GM12878 (cell line): ENCODE data around the gene RHBDD1. TPM values are rescaled to one million over a fixed set of nuclear protein-coding genes. Genes with fewer than 3 reads are reported as not detected.

Source experiments
- ATAC-seq: fragments of 200-7000 bp; cut with Tn5 transposase; 3 replicates; pipeline ENCODE4 v1.9.1; 2020; ENCODE audit warnings: mild to moderate bottlenecking, moderate library complexity
- BruUV-seq: library from RNA; stranded (reverse); fragments of 400-500 nt; replicated peaks from 2 replicates; lab custom pipeline; 2021; lab: Mats Ljungman, UMichigan
- CTCF ChIA-PET: fragments of 300-600 bp; sonication (Branson Sonifier 250); formaldehyde crosslinking; extraction: SDS; loops from one replicate; lab custom pipeline; 2021; ENCODE audit warnings: inconsistent platforms; lab: Yijun Ruan, JAX
- POLR2A ChIA-PET: fragments of 350-600 bp; formaldehyde crosslinking; extraction: SDS; loops from one replicate; lab custom pipeline; 2021; ENCODE audit warnings: inconsistent platforms; lab: Charles Lee
- RAD21 ChIA-PET: fragments of 300-600 bp; sonication (Branson Sonifier 250); formaldehyde crosslinking; loops from one replicate; lab custom pipeline; 2023; ENCODE audit warnings: antibody characterized with exemption; ENCODE audit not compliant: unreplicated experiment; lab: Charles Lee
- SMC1A ChIA-PET: fragments of 300-600 bp; sonication (Branson Sonifier 250); formaldehyde crosslinking; loops from one replicate; lab custom pipeline; 2023; ENCODE audit not compliant: unreplicated experiment, uncharacterized antibody; lab: Charles Lee
- DNase-seq: peaks from one replicate; pipeline ENCODE4 v3.0.0-alpha.2; 2011; ENCODE audit warnings: low read depth, low spot score
- FAIRE-seq: peaks from 3 replicates; lab custom pipeline; 2011; peaks lifted over from hg19 to GRCh38; lab: Jason Lieb, UNC
- H2AFZ ChIP-seq: 2 replicates; pipeline ENCODE4 v1.6.0; 2011; ENCODE audit warnings: low read depth, low read length, control low read depth; ENCODE audit not compliant: control insufficient read depth
- H3K27ac ChIP-seq: 2 replicates; pipeline ENCODE4 v1.5.1; 2011; ENCODE audit warnings: control low read depth; ENCODE audit not compliant: control insufficient read depth, insufficient read depth
- H3K27me3 ChIP-seq, 2 experiments: replicated peaks in 1 of 2; 2 replicates each; pipeline versions ENCODE4 v1.6.0 to v1.6.1; 2011; ENCODE audit warnings: low read length in 1 of 2; ENCODE audit not compliant: control insufficient read depth in 2 of 2, insufficient read depth in 2 of 2
- H3K36me3 ChIP-seq, 2 experiments: 2 replicates each; pipeline ENCODE4 v1.5.1; 2011; ENCODE audit warnings: low read length in 1 of 2; ENCODE audit not compliant: control insufficient read depth in 2 of 2, insufficient read depth in 2 of 2
- H3K4me1 ChIP-seq: 2 replicates; pipeline ENCODE4 v1.6.1; 2011; ENCODE audit warnings: mild to moderate bottlenecking, low read length, moderate library complexity, mixed read lengths; ENCODE audit not compliant: control insufficient read depth, insufficient read depth
- H3K4me2 ChIP-seq: 2 replicates; pipeline ENCODE4 v1.6.0; 2011; ENCODE audit warnings: control low read depth; ENCODE audit not compliant: control insufficient read depth, insufficient read depth
- H3K4me3 ChIP-seq: fragments of 200-600 bp; sonication (generic); 2 replicates; pipeline ENCODE4 v1.5.1; 2016
- H3K79me2 ChIP-seq: 2 replicates; pipeline ENCODE4 v1.6.0; 2011; ENCODE audit warnings: low read length; ENCODE audit not compliant: control insufficient read depth, insufficient read depth
- H3K9ac ChIP-seq: 2 replicates; pipeline ENCODE4 v1.8.0; 2011; ENCODE audit warnings: low read length, control low read depth, mixed read lengths; ENCODE audit not compliant: control insufficient read depth, insufficient read depth
- H3K9me3 ChIP-seq: replicated peaks from 3 replicates; pipeline ENCODE4 v1.5.1; 2011; ENCODE audit warnings: mild to moderate bottlenecking, low read length; ENCODE audit not compliant: control insufficient read depth, insufficient read depth
- H4K20me1 ChIP-seq: 2 replicates; pipeline ENCODE4 v1.6.0; 2011; ENCODE audit not compliant: control insufficient read depth, insufficient read depth
- BACH1 ChIP-seq: fragments of 450-650 bp; IDR thresholded peaks from 2 replicates; pipeline ENCODE4 v1.6.1; 2017; ENCODE audit warnings: mild to moderate bottlenecking, borderline replicate concordance
- ETV6 ChIP-seq, 2 experiments: fragments of 450-650 bp in 1 of 2; IDR thresholded peaks in 1 of 2; conservative IDR thresholded peaks in 1 of 2; 2 replicates each; pipeline ENCODE4 v1.6.1; 2014; ENCODE audit warnings: antibody characterized with exemption in 1 of 2, borderline replicate concordance in 1 of 2, low read depth in 1 of 2, mild to moderate bottlenecking in 1 of 2, moderate library complexity in 1 of 2
- EZH2 ChIP-seq: IDR thresholded peaks from 2 replicates; pipeline ENCODE4 v1.6.1; 2012; ENCODE audit warnings: low read depth, mild to moderate bottlenecking, control low read depth, inconsistent platforms, low read length, borderline replicate concordance; ENCODE audit not compliant: control insufficient read depth
- FOXM1 ChIP-seq: IDR thresholded peaks from 2 replicates; pipeline ENCODE4 v1.6.1; 2012; ENCODE audit warnings: low read depth, mild to moderate bottlenecking, inconsistent platforms, low read length, moderate library complexity
- HCFC1 ChIP-seq: fragments of 150-350 bp; IDR thresholded peaks from 2 replicates; pipeline ENCODE4 v1.6.1; 2014; ENCODE audit warnings: low read length
- HDAC6 ChIP-seq: fragments of 200-600 bp; sonication (generic); IDR thresholded peaks from one replicate; pipeline ENCODE4 v1.8.0; 2017; ENCODE audit warnings: antibody characterized with exemption; ENCODE audit not compliant: unreplicated experiment
- HDGF ChIP-seq: fragments of 450-650 bp; IDR thresholded peaks from 2 replicates; pipeline ENCODE4 v1.6.1; 2016; ENCODE audit warnings: antibody characterized with exemption
- IRF3 ChIP-seq: fragments of 450-650 bp; IDR thresholded peaks from 2 replicates; pipeline ENCODE4 v1.6.1; 2014; ENCODE audit warnings: mild to moderate bottlenecking
- JUNB ChIP-seq: IDR thresholded peaks from 2 replicates; pipeline ENCODE4 v1.6.1; 2016; ENCODE audit warnings: antibody characterized with exemption, mild to moderate bottlenecking
- KLF5 ChIP-seq: fragments of 450-650 bp; IDR thresholded peaks from 2 replicates; pipeline ENCODE4 v1.6.1; 2014; ENCODE audit warnings: mild to moderate bottlenecking; ENCODE audit not compliant: partially characterized antibody
- MEF2A ChIP-seq: IDR thresholded peaks from 2 replicates; pipeline ENCODE4 v1.6.1; 2011; ENCODE audit warnings: low read depth, mild to moderate bottlenecking, low read length, moderate library complexity; ENCODE audit not compliant: insufficient read depth
- MTA2 ChIP-seq: fragments of 450-650 bp; IDR thresholded peaks from 2 replicates; pipeline ENCODE4 v1.6.1; 2016; ENCODE audit warnings: low read depth, mild to moderate bottlenecking, moderate library complexity
- MYB ChIP-seq: fragments of 150-350 bp; IDR thresholded peaks from 2 replicates; pipeline ENCODE4 v1.6.1; 2014; ENCODE audit warnings: mild to moderate bottlenecking, low read depth, low read length, borderline replicate concordance
- NFYB ChIP-seq: IDR thresholded peaks from 2 replicates; pipeline ENCODE4 v1.6.1; 2011; ENCODE audit warnings: low read depth, mild to moderate bottlenecking, low read length, improper control_type of control experiment, moderate library complexity; ENCODE audit not compliant: insufficient read depth
- NR2C2 ChIP-seq: IDR thresholded peaks from 2 replicates; pipeline ENCODE4 v1.6.1; 2011; ENCODE audit warnings: borderline replicate concordance, low read depth; ENCODE audit not compliant: control insufficient read depth, insufficient read length
- SREBF2 ChIP-seq: IDR thresholded peaks from 2 replicates; pipeline ENCODE4 v1.6.1; 2012; ENCODE audit warnings: mild to moderate bottlenecking, low read length
- YY1 ChIP-seq: IDR thresholded peaks from 2 replicates; pipeline ENCODE4 v1.6.1; 2011; ENCODE audit warnings: low read depth, mild to moderate bottlenecking, low read length
- ZNF622 ChIP-seq: fragments of 450-650 bp; IDR thresholded peaks from 2 replicates; pipeline ENCODE4 v1.6.1; 2017; ENCODE audit warnings: mild to moderate bottlenecking, inconsistent platforms
- WGBS: methylation state at CpG from one replicate; pipeline ENCODE4 v1.1.6; 2016; ENCODE audit warnings: low lambda C conversion rate; ENCODE audit not compliant: insufficient replicate concordance, insufficient coverage; ENCODE audit errors: missing lambda C conversion rate; 5-methylcytosine and 5-hydroxymethylcytosine counted together
- in situ Hi-C: fragments of 300-500 bp; cut with MboI; formaldehyde crosslinking; loops from 9 replicates; pipeline ENCODE4 v1.14.3; 2018; ENCODE audit warnings: mixed read lengths
- intact Hi-C: fragments of 100-400 bp; cut with micrococcal nuclease; formaldehyde crosslinking; loops from one replicate; pipeline ENCODE4 v1.14.2; 2022; ENCODE audit not compliant: unreplicated experiment
- polyA plus RNA-seq, 11 experiments: library from polyadenylated mRNA; depleted of rRNA in 4 of 11; unstranded in 6 of 11; stranded (reverse) in 5 of 11; fragments of >200 nt; fragmentation: Nextera tagmentation in 4 of 11; fragmentation: Illumina TruSeq in 1 of 11; extraction: Ambion mirVana in 4 of 11; extraction: Trizol in 1 of 11; gene quantifications; 1 replicate in 1 of 11; 2 replicates in 10 of 11; pipeline versions ENCODE4 v1.2.1 to v1.2.3, GENCODE V29; 2011 to 2016; ENCODE audit warnings: inconsistent platforms in 2 of 11, missing spikeins in 2 of 11, low read depth in 1 of 11
- total RNA-seq, 4 experiments: library from RNA; depleted of rRNA in 3 of 4; stranded (reverse); fragments of >200 nt in 3 of 4; fragmentation: Illumina TruSeq in 1 of 4; extraction: Trizol in 1 of 4; gene quantifications; 2 replicates each; pipeline versions ENCODE4 v1.2.1 to v1.2.3, GENCODE V29; 2013 to 2021
- TF ChIP-seq, protein P1 (sequence below): fragments of 450-650 bp; IDR thresholded peaks from 2 replicates; pipeline ENCODE4 v1.6.1; 2017; ENCODE audit warnings: borderline replicate concordance
- TF ChIP-seq, protein P2 (sequence below): IDR thresholded peaks from 2 replicates; pipeline ENCODE4 v1.6.1; 2011; ENCODE audit warnings: low read depth, low read length, improper control_type of control experiment, borderline replicate concordance

Gene RHBDD1
- total and polyA plus RNA-seq, 10 of the 15 experiments (the other 5 are each of a cell fraction or from before 2014, with no cell fraction given), result 7.1 to 36.4 (median 14.7) TPM

- TF ChIP-seq, protein P1, sequence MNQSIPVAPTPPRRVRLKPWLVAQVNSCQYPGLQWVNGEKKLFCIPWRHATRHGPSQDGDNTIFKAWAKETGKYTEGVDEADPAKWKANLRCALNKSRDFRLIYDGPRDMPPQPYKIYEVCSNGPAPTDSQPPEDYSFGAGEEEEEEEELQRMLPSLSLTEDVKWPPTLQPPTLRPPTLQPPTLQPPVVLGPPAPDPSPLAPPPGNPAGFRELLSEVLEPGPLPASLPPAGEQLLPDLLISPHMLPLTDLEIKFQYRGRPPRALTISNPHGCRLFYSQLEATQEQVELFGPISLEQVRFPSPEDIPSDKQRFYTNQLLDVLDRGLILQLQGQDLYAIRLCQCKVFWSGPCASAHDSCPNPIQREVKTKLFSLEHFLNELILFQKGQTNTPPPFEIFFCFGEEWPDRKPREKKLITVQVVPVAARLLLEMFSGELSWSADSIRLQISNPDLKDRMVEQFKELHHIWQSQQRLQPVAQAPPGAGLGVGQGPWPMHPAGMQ, result no peak
- TF ChIP-seq SREBF2 (no peak), IRF3 (no peak)
Observed at GRCh38 chr2:227020416-227020815, 184.6 kb downstream of the RHBDD1 start (continued).

GRCh38 chr2:227022608-227023007, 186.8 kb downstream of the RHBDD1 start:
- Histone ChIP-seq H3K79me2 (no peaks in the 10 kb centered on the region), H3K4me1 (no peaks in the 10 kb centered on the region), H3K36me3 (no peaks in the 10 kb centered on the region)
- SMC1A ChIA-PET, result no interaction called here
- RAD21 ChIA-PET, result no interaction called here
- TF ChIP-seq EZH2 (no peak), MTA2 (no peak), HCFC1 (no peak), BACH1 (no peak), JUNB (no peak), FOXM1 (no peak), ZNF622 (no peak), MEF2A (no peak), YY1 (no peak), KLF5 (no peak), ETV6 (conservative IDR thresholded peaks at IDR 0.05 in 1 of 2, IDR thresholded peaks at IDR 0.05 in 1 of 2; ENCODE audit: borderline replicate concordance in 1 of 2, low read depth in 1 of 2) (no peak), MYB (no peak), HDGF (no peak), NR2C2 (no peak), HDAC6 (no peak), NFYB (no peak)
- TF ChIP-seq, protein P2, sequence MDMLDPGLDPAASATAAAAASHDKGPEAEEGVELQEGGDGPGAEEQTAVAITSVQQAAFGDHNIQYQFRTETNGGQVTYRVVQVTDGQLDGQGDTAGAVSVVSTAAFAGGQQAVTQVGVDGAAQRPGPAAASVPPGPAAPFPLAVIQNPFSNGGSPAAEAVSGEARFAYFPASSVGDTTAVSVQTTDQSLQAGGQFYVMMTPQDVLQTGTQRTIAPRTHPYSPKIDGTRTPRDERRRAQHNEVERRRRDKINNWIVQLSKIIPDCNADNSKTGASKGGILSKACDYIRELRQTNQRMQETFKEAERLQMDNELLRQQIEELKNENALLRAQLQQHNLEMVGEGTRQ, result no peak
- TF ChIP-seq, all 136 proteins: peak for 0
- H3K27me3 ChIP-seq, result no peaks in the 10 kb centered on the region
- DNase-seq (no peak), ATAC-seq (no peak), FAIRE-seq (no peak)
- WGBS, result 66% methylated on average over 3 of the region's 3 CpGs
- no peak overlapping the region for H3K4me3 ChIP-seq
- H3K4me2 ChIP-seq, result no peak overlapping the region
- intact Hi-C loops (no loop called here), in situ Hi-C loops (no loop called here)
- no peak overlapping the region for H2AFZ ChIP-seq
- no TSS peak for BruUV-seq
- POLR2A ChIA-PET, result no interaction called here
- H3K9ac ChIP-seq, result no peak overlapping the region
- H4K20me1 ChIP-seq, result no peaks in the 10 kb centered on the region
- H3K27ac ChIP-seq, result no peak overlapping the region
- no peaks in the 10 kb centered on the region for H3K9me3 ChIP-seq
- CTCF ChIA-PET, result interaction anchor here (1.0 to 1.7 kb wide), 3 partner anchors 8 to 11 kb away, joined by 3 to 8 read pairs (median 3); no protein-coding TSS in a partner anchor
